GM19455 (cell line): Measurements from ENCODE around the gene SMARCAL1.

ENCODE experiments used
- ATAC-seq: cut with Tn5 transposase; IDR thresholded peaks from one replicate; pipeline ENCODE4 v1.9.1; 2021; ENCODE audit not compliant: unreplicated experiment

The SMARCAL1 gene

DNA sequence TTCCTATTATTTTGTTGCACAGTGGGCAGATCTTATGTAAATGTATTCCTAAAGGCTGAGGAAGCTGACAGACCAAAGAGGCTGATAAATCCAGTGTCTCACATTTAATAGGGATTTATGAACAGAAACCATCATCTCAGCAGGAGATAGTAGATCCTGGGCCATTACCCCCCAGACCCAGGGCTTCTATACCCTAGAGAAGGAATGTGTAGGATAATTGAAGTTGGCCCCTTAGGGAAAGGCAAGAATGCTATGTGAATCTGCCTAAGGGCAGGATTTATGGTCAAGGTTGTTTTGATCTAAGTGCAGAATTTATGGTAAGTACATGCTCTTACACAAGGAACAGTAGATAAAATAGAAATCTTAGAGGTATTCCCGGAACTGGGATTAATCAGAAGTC is 115.3 kb downstream of the SMARCAL1 start:
- no peak for ATAC-seq

DNA sequence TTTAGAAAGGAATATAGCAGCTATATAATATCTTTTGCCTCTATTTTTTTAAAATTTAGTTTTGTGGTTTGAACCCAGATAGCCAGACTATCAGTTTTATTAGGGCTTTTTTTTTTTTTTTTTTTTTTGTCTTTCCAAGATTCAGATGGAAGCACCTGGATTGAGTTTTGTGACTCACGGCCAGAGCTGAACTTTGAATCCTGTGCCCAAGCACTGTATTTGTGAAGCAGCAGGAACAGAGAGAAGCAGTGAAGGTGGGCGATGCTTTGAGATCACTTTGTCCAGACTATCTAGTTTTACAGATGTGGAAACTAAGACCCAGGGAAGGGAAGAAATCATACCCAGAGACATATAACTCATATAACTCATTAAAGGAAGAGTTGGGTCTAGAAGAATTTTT is 120.3 kb downstream of the SMARCAL1 start:
- no peak for ATAC-seq
